ENCODE measurements around the gene KRTAP5-3.

DNA sequence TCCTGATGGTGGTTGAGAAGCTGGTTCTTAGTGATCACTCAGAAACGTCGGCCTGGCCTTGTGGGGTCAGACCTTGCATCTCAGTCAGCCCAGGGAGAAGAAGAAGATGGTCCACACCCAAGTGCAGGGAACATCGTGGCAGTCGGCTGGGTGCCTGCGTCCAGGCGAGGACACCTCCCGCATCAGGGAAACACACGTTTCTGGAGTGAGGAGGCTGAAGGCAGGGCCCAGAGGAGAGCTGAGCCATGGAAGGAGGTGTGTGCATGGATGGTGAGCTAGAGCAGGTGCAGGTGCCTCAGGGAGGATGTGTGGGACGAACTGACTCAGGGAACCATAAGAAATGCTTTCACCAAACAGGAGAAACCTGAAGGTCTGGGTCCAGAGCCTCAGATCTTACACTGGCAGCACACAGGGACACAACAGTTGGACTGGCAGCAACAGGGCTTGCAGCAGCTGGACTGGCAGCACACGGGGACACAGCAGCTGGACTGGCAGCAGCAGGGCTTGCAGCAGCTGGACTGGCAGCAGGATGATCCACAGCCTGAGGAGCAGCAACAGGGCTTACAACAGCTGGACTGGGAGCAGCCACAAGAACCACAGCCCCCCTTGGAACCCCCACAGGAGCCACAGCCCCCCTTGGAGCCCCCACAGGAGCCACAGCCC, 10.8 kb downstream of the KRTAP5-3 start:
- TF ChIP-seq, protein P1, sequence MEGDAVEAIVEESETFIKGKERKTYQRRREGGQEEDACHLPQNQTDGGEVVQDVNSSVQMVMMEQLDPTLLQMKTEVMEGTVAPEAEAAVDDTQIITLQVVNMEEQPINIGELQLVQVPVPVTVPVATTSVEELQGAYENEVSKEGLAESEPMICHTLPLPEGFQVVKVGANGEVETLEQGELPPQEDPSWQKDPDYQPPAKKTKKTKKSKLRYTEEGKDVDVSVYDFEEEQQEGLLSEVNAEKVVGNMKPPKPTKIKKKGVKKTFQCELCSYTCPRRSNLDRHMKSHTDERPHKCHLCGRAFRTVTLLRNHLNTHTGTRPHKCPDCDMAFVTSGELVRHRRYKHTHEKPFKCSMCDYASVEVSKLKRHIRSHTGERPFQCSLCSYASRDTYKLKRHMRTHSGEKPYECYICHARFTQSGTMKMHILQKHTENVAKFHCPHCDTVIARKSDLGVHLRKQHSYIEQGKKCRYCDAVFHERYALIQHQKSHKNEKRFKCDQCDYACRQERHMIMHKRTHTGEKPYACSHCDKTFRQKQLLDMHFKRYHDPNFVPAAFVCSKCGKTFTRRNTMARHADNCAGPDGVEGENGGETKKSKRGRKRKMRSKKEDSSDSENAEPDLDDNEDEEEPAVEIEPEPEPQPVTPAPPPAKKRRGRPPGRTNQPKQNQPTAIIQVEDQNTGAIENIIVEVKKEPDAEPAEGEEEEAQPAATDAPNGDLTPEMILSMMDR (IDR thresholded peaks at IDR 0.05) = no peak
- TF ChIP-seq POLR2A (IDR thresholded peaks at IDR 0.05) = no peak

Measured in lower leg skin (tissue), 3 donors.